NT2/D1 (cell line): ENCODE measurements around the gene ATF5.

ENCODE experiments used
- SUZ12 ChIP-seq: IDR thresholded peaks from 2 replicates; pipeline ENCODE4 v1.6.1; 2011; ENCODE audit not compliant: insufficient read length, insufficient read depth; ENCODE audit errors: extremely low read depth
- YY1 ChIP-seq: IDR thresholded peaks from 2 replicates; pipeline ENCODE4 v1.6.1; 2011; ENCODE audit not compliant: insufficient read length, insufficient read depth

DNA sequence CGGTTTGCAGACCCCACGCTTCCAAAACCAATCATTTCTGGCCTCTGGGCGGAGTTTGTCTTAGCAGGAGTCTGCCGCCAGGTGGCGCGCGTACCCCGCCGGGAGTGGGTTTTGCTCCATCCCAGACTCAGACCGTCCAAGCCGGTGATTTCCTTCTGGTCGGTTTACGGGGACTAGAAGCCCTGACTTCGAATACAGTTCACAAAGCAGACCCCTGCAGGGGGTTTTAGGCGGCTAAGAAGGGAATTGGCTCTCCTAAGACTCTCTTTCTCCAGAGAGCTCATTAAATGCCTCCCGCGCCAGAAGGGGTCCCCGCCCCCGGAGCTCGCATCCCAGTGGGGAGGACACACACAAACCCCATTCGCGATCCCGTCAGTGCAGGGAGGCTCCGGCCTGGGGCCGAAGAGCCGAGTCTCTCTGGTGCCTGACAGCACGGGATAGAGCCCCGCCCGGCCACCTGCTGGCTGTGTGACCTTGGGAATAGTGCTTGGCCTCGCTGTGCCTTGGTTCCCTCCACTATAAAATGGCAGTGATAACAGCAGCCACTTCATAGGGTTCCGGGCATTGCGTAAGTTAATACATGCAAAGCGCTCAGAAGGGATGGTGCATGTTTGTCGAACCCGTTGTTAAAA is 8.9 kb downstream of the ATF5 start:
- TF ChIP-seq YY1 (no peak), SUZ12 (no peak)
